CD4-positive, alpha-beta T cell treated with Interferon gamma for 1 hour (primary cell): ENCODE data around the gene CENPC.
"Not testable (repeated sequence)": the region's sequence is repeated elsewhere in the genome, so short reads cannot be mapped to it uniquely, and the experiment has no call there.

Experiments
- DNase-seq: peaks from one replicate; pipeline ENCODE4 v3.0.0-alpha.2; 2020

The CENPC gene

GRCh38 chr4:67545199-67546003 lies at the start of gene CENPC:
Gene CENPC, minus strand, starts transcription at chr4:67545503. Its CDS starts 148 bp downstream, at chr4:67545355.
- DNase-seq = peak; percentile 93

- no peak for DNase-seq
Observed at GRCh38 chr4:67593741-67594175, 48.5 kb upstream of the CENPC start.

GRCh38 chr4:67587156-67587555 lies 41.9 kb upstream of the CENPC start:
- no peak for DNase-seq

- DNase-seq = no peak
Observed at GRCh38 chr4:67584496-67584895, 39.2 kb upstream of the CENPC start.

GRCh38 chr4:67581913-67582312 lies 36.6 kb upstream of the CENPC start:
- no peak for DNase-seq

- no peak for DNase-seq
Observed at GRCh38 chr4:67581208-67581857, 36.0 kb upstream of the CENPC start.

- DNase-seq = no peak
Observed at GRCh38 chr4:67580577-67580976, 35.3 kb upstream of the CENPC start.

GRCh38 chr4:67576538-67576937 lies 31.2 kb upstream of the CENPC start:
- DNase-seq = no peak

- no peak for DNase-seq
Observed at GRCh38 chr4:67576059-67576466, 30.8 kb upstream of the CENPC start.

- no peak for DNase-seq
Observed at GRCh38 chr4:67575232-67576058, 30.1 kb upstream of the CENPC start.

GRCh38 chr4:67573193-67573592 lies 27.9 kb upstream of the CENPC start:
- no peak for DNase-seq

- no peak for DNase-seq
Observed at GRCh38 chr4:67571975-67572374, 26.7 kb upstream of the CENPC start.

- DNase-seq = no peak
Observed at GRCh38 chr4:67570537-67570936, 25.2 kb upstream of the CENPC start.

GRCh38 chr4:67568820-67569219 lies 23.5 kb upstream of the CENPC start:
- DNase-seq = no peak

- no peak for DNase-seq
Observed at GRCh38 chr4:67566335-67566734, 21.0 kb upstream of the CENPC start.

- DNase-seq = no peak
Observed at GRCh38 chr4:67565284-67565683, 20.0 kb upstream of the CENPC start.

- DNase-seq = peak; percentile 58
Observed at GRCh38 chr4:67558493-67558892, 13.2 kb upstream of the CENPC start, which contains the start of gene STAP1. Gene STAP1, plus strand, starts transcription at chr4:67558727. Its CDS starts 83 bp downstream, at chr4:67558810.

- no peak for DNase-seq
Observed at GRCh38 chr4:67556436-67556835, 11.1 kb upstream of the CENPC start.

- no peak for DNase-seq
Observed at GRCh38 chr4:67555447-67555846, 10.1 kb upstream of the CENPC start.

GRCh38 chr4:67554096-67554495 lies 8.8 kb upstream of the CENPC start:
- DNase-seq = no peak

- not testable (repeated sequence) for DNase-seq
Observed at GRCh38 chr4:67552146-67552792, 7.0 kb upstream of the CENPC start.

- DNase-seq = no peak
Observed at GRCh38 chr4:67550857-67551256, 5.6 kb upstream of the CENPC start.

- DNase-seq = no peak
Observed at GRCh38 chr4:67550451-67550850, 5.1 kb upstream of the CENPC start.
